GM12878 (cell line): ENCODE data around the gene WBP4. TPM values are rescaled to one million over a fixed set of nuclear protein-coding genes. Genes with fewer than 3 reads are reported as not detected.

Experiments
- ATAC-seq: fragments of 200-7000 bp; cut with Tn5 transposase; 3 replicates; pipeline ENCODE4 v1.9.1; 2020; ENCODE audit warnings: mild to moderate bottlenecking, moderate library complexity
- BruUV-seq: library from RNA; stranded (reverse); fragments of 400-500 nt; replicated peaks from 2 replicates; lab custom pipeline; 2021; lab: Mats Ljungman, UMichigan
- CTCF ChIA-PET: fragments of 300-600 bp; sonication (Branson Sonifier 250); formaldehyde crosslinking; extraction: SDS; loops from one replicate; lab custom pipeline; 2021; ENCODE audit warnings: inconsistent platforms; lab: Yijun Ruan, JAX
- POLR2A ChIA-PET: fragments of 350-600 bp; formaldehyde crosslinking; extraction: SDS; loops from one replicate; lab custom pipeline; 2021; ENCODE audit warnings: inconsistent platforms; lab: Charles Lee
- RAD21 ChIA-PET: fragments of 300-600 bp; sonication (Branson Sonifier 250); formaldehyde crosslinking; loops from one replicate; lab custom pipeline; 2023; ENCODE audit warnings: antibody characterized with exemption; ENCODE audit not compliant: unreplicated experiment; lab: Charles Lee
- SMC1A ChIA-PET: fragments of 300-600 bp; sonication (Branson Sonifier 250); formaldehyde crosslinking; loops from one replicate; lab custom pipeline; 2023; ENCODE audit not compliant: unreplicated experiment, uncharacterized antibody; lab: Charles Lee
- DNase-seq: peaks from one replicate; pipeline ENCODE4 v3.0.0-alpha.2; 2011; ENCODE audit warnings: low read depth, low spot score
- FAIRE-seq: peaks from 3 replicates; lab custom pipeline; 2011; peaks lifted over from hg19 to GRCh38; lab: Jason Lieb, UNC
- H2AFZ ChIP-seq: 2 replicates; pipeline ENCODE4 v1.6.0; 2011; ENCODE audit warnings: low read depth, low read length, control low read depth; ENCODE audit not compliant: control insufficient read depth
- H3K27ac ChIP-seq: 2 replicates; pipeline ENCODE4 v1.5.1; 2011; ENCODE audit warnings: control low read depth; ENCODE audit not compliant: control insufficient read depth, insufficient read depth
- H3K27me3 ChIP-seq, 2 experiments: replicated peaks in 1 of 2; 2 replicates each; pipeline versions ENCODE4 v1.6.0 to v1.6.1; 2011; ENCODE audit warnings: low read length in 1 of 2; ENCODE audit not compliant: control insufficient read depth in 2 of 2, insufficient read depth in 2 of 2
- H3K36me3 ChIP-seq, 2 experiments: 2 replicates each; pipeline ENCODE4 v1.5.1; 2011; ENCODE audit warnings: low read length in 1 of 2; ENCODE audit not compliant: control insufficient read depth in 2 of 2, insufficient read depth in 2 of 2
- H3K4me1 ChIP-seq: 2 replicates; pipeline ENCODE4 v1.6.1; 2011; ENCODE audit warnings: mild to moderate bottlenecking, low read length, moderate library complexity, mixed read lengths; ENCODE audit not compliant: control insufficient read depth, insufficient read depth
- H3K4me2 ChIP-seq: 2 replicates; pipeline ENCODE4 v1.6.0; 2011; ENCODE audit warnings: control low read depth; ENCODE audit not compliant: control insufficient read depth, insufficient read depth
- H3K4me3 ChIP-seq: fragments of 200-600 bp; sonication (generic); 2 replicates; pipeline ENCODE4 v1.5.1; 2016
- H3K79me2 ChIP-seq: 2 replicates; pipeline ENCODE4 v1.6.0; 2011; ENCODE audit warnings: low read length; ENCODE audit not compliant: control insufficient read depth, insufficient read depth
- H3K9ac ChIP-seq: 2 replicates; pipeline ENCODE4 v1.8.0; 2011; ENCODE audit warnings: low read length, control low read depth, mixed read lengths; ENCODE audit not compliant: control insufficient read depth, insufficient read depth
- H3K9me3 ChIP-seq: replicated peaks from 3 replicates; pipeline ENCODE4 v1.5.1; 2011; ENCODE audit warnings: mild to moderate bottlenecking, low read length; ENCODE audit not compliant: control insufficient read depth, insufficient read depth
- H4K20me1 ChIP-seq: 2 replicates; pipeline ENCODE4 v1.6.0; 2011; ENCODE audit not compliant: control insufficient read depth, insufficient read depth
- BHLHE40 ChIP-seq, 2 experiments: fragments of 450-650 bp in 1 of 2; IDR thresholded peaks; 2 replicates each; pipeline ENCODE4 v1.6.1; 2011 to 2017; ENCODE audit warnings: low read depth in 2 of 2, borderline replicate concordance in 1 of 2, improper control_type of control experiment in 1 of 2, low read length in 1 of 2, mild to moderate bottlenecking in 1 of 2
- BMI1 ChIP-seq: fragments of 450-650 bp; IDR thresholded peaks from 2 replicates; pipeline ENCODE4 v1.6.1; 2016; ENCODE audit warnings: mild to moderate bottlenecking, moderate library complexity, borderline replicate concordance
- JUNB ChIP-seq: IDR thresholded peaks from 2 replicates; pipeline ENCODE4 v1.6.1; 2016; ENCODE audit warnings: antibody characterized with exemption, mild to moderate bottlenecking
- KAT2A ChIP-seq: conservative IDR thresholded peaks from 2 replicates; pipeline ENCODE4 v1.6.1; 2011; ENCODE audit warnings: low read depth, low read length; ENCODE audit not compliant: control insufficient read depth
- MXI1 ChIP-seq: fragments of 150-350 bp; IDR thresholded peaks from 2 replicates; pipeline ENCODE4 v1.6.1; 2011; ENCODE audit warnings: low read depth, mild to moderate bottlenecking, inconsistent platforms, low read length, improper control_type of control experiment
- POU2F2 ChIP-seq: IDR thresholded peaks from 3 replicates; pipeline ENCODE4 v1.6.1; 2011; ENCODE audit warnings: low read depth, mild to moderate bottlenecking, low read length, borderline replicate concordance
- SIX5 ChIP-seq: IDR thresholded peaks from 2 replicates; pipeline ENCODE4 v1.6.1; 2011; ENCODE audit warnings: mild to moderate bottlenecking, low read depth, low read length, moderate library complexity; ENCODE audit not compliant: severe bottlenecking
- SPI1 ChIP-seq: IDR thresholded peaks from 2 replicates; pipeline ENCODE4 v1.6.1; 2011; ENCODE audit warnings: low read depth, mild to moderate bottlenecking, low read length, moderate library complexity, borderline replicate concordance; ENCODE audit not compliant: insufficient read depth
- SREBF1 ChIP-seq: IDR thresholded peaks from 2 replicates; pipeline ENCODE4 v1.6.1; 2012; ENCODE audit warnings: mild to moderate bottlenecking, low read length
- WGBS: methylation state at CpG from one replicate; pipeline ENCODE4 v1.1.6; 2016; ENCODE audit warnings: low lambda C conversion rate; ENCODE audit not compliant: insufficient replicate concordance, insufficient coverage; ENCODE audit errors: missing lambda C conversion rate; 5-methylcytosine and 5-hydroxymethylcytosine counted together
- in situ Hi-C: fragments of 300-500 bp; cut with MboI; formaldehyde crosslinking; loops from 9 replicates; pipeline ENCODE4 v1.14.3; 2018; ENCODE audit warnings: mixed read lengths
- intact Hi-C: fragments of 100-400 bp; cut with micrococcal nuclease; formaldehyde crosslinking; loops from one replicate; pipeline ENCODE4 v1.14.2; 2022; ENCODE audit not compliant: unreplicated experiment
- polyA plus RNA-seq, 11 experiments: library from polyadenylated mRNA; depleted of rRNA in 4 of 11; unstranded in 6 of 11; stranded (reverse) in 5 of 11; fragments of >200 nt; fragmentation: Nextera tagmentation in 4 of 11; fragmentation: Illumina TruSeq in 1 of 11; extraction: Ambion mirVana in 4 of 11; extraction: Trizol in 1 of 11; gene quantifications; 1 replicate in 1 of 11; 2 replicates in 10 of 11; pipeline versions ENCODE4 v1.2.1 to v1.2.3, GENCODE V29; 2011 to 2016; ENCODE audit warnings: inconsistent platforms in 2 of 11, missing spikeins in 2 of 11, low read depth in 1 of 11
- total RNA-seq, 4 experiments: library from RNA; depleted of rRNA in 3 of 4; stranded (reverse); fragments of >200 nt in 3 of 4; fragmentation: Illumina TruSeq in 1 of 4; extraction: Trizol in 1 of 4; gene quantifications; 2 replicates each; pipeline versions ENCODE4 v1.2.1 to v1.2.3, GENCODE V29; 2013 to 2021
- TF ChIP-seq, protein P1 (sequence below): fragments of 450-650 bp; IDR thresholded peaks from 2 replicates; pipeline ENCODE4 v1.6.1; 2018; ENCODE audit warnings: borderline replicate concordance, mild to moderate bottlenecking; ENCODE audit not compliant: partially characterized antibody
- TF ChIP-seq, protein P2 (sequence below): IDR thresholded peaks from 2 replicates; pipeline ENCODE4 v1.6.1; 2011; ENCODE audit warnings: borderline replicate concordance, low read depth, mild to moderate bottlenecking, moderate library complexity, mixed read lengths, low read length; ENCODE audit not compliant: insufficient read depth; ENCODE audit errors: extremely low read length
- TF ChIP-seq, protein P3 (sequence below): fragments of 450-650 bp; IDR thresholded peaks from 2 replicates; pipeline ENCODE4 v1.6.1; 2016; ENCODE audit warnings: mild to moderate bottlenecking

WBP4 gene
- total and polyA plus RNA-seq, 10 of the 15 experiments (the other 5 are each of a cell fraction or from before 2014, with no cell fraction given): 7.4 to 21.6 (median 14.2) TPM

DNA sequence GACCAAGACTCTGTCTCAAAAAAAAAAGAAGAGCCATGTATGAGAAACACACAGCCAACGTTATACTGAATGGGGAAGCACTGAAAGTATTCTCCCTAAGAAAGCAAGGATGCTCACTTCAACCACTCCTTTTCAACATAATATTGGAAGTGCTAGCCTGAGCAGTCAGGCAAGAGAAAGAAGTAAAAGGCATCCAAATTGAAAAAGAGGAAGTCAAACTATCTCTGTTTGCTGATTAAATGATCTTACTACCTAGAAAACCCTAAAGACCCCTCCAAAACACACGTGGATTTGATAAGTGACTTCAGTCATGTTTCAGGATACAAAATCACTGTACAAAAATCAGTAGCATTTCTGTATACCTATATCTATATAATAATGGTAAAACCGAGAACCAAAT, 16.2 kb downstream of the WBP4 start:
- TF ChIP-seq JUNB: no peak
- peak; percentile 30; the same call in 1 of the 2 replicates for TF ChIP-seq SPI1
- in situ Hi-C loops: no loop called here
- 78% methylated on average over 3 of the region's 3 CpGs for WGBS

DNA sequence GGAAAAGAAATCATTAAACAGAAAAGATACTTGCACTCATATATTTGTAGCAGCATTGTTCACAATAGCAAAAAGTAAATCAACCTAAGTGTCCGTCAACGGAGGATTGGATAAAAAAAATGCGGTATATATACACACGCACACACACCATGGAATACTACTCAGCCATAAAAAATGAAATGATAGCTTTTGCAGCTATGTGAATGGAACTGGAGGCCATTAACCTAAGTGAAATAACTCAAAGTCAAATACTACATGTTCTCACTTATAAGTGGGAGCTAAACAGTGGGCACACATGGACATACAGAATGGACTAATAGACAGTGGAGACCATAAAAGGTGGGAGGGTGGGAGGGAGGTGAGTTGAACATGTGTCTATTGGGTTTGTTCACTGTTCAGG, 18.4 kb downstream of the WBP4 start:
- ATAC-seq (no peak), DNase-seq (no peak), FAIRE-seq (no peak)
- H3K36me3 ChIP-seq: peaks cover 0 to 18% of the 10 kb centered on the region in 2 experiments; a peak in 2 of 4 replicates
- intact Hi-C loops (no loop called here), in situ Hi-C loops (no loop called here)
- no peaks in the 10 kb centered on the region for H3K79me2 ChIP-seq
- H3K4me3 ChIP-seq: no peak overlapping the region
- RAD21 ChIA-PET: no interaction called here
- no peak overlapping the region for H2AFZ ChIP-seq
- no peaks in the 10 kb centered on the region for H3K4me1 ChIP-seq
- WGBS: 98% methylated on average over 4 of the region's 4 CpGs
- no peaks in the 10 kb centered on the region for H3K27me3 ChIP-seq
- POLR2A ChIA-PET: no interaction called here
- no peak overlapping the region for H3K9ac ChIP-seq
- CTCF ChIA-PET: interaction anchor here (2.0 kb wide), 1 partner anchor 143 kb away, joined by 7 read pairs; no protein-coding TSS in a partner anchor
- SMC1A ChIA-PET: no interaction called here
- BruUV-seq: no TSS peak
- H3K9me3 ChIP-seq: no peaks in the 10 kb centered on the region
- H4K20me1 ChIP-seq: no peaks in the 10 kb centered on the region
- no peak overlapping the region for H3K27ac ChIP-seq
- H3K4me2 ChIP-seq: no peak overlapping the region
- TF ChIP-seq, protein P1, sequence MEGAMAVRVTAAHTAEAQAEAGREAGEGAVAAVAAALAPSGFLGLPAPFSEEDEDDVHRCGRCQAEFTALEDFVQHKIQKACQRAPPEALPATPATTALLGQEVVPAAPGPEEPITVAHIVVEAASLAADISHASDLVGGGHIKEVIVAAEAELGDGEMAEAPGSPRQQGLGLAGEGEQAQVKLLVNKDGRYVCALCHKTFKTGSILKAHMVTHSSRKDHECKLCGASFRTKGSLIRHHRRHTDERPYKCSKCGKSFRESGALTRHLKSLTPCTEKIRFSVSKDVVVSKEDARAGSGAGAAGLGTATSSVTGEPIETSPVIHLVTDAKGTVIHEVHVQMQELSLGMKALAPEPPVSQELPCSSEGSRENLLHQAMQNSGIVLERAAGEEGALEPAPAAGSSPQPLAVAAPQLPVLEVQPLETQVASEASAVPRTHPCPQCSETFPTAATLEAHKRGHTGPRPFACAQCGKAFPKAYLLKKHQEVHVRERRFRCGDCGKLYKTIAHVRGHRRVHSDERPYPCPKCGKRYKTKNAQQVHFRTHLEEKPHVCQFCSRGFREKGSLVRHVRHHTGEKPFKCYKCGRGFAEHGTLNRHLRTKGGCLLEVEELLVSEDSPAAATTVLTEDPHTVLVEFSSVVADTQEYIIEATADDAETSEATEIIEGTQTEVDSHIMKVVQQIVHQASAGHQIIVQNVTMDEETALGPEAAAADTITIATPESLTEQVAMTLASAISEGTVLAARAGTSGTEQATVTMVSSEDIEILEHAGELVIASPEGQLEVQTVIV: no peak
- no peak for TF ChIP-seq MXI1
- no peak for TF ChIP-seq SREBF1
- no peak for TF ChIP-seq BHLHE40 (IDR thresholded peaks at IDR 0.05; ENCODE audit: borderline replicate concordance in 1 of 2, low read depth in 2 of 2, low read length in 1 of 2)
- TF ChIP-seq KAT2A: no peak
- TF ChIP-seq, protein P2, sequence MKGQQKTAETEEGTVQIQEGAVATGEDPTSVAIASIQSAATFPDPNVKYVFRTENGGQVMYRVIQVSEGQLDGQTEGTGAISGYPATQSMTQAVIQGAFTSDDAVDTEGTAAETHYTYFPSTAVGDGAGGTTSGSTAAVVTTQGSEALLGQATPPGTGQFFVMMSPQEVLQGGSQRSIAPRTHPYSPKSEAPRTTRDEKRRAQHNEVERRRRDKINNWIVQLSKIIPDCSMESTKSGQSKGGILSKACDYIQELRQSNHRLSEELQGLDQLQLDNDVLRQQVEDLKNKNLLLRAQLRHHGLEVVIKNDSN: no peak
- no peak for TF ChIP-seq POU2F2
- no peak for TF ChIP-seq BMI1
- no peak for TF ChIP-seq SIX5
- TF ChIP-seq, protein P3, sequence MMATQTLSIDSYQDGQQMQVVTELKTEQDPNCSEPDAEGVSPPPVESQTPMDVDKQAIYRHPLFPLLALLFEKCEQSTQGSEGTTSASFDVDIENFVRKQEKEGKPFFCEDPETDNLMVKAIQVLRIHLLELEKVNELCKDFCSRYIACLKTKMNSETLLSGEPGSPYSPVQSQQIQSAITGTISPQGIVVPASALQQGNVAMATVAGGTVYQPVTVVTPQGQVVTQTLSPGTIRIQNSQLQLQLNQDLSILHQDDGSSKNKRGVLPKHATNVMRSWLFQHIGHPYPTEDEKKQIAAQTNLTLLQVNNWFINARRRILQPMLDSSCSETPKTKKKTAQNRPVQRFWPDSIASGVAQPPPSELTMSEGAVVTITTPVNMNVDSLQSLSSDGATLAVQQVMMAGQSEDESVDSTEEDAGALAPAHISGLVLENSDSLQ: no peak

More for the DNA sequence above, 16.2 kb downstream of the WBP4 start:
- RAD21 ChIA-PET: interaction anchor here (0.8 kb wide), 1 partner anchor 154 kb away, joined by 4 read pairs; no protein-coding TSS in a partner anchor
- peaks cover 0 to 18% of the 10 kb centered on the region in 2 experiments; a peak in 3 of 4 replicates for H3K36me3 ChIP-seq
- intact Hi-C loops: no loop called here
- peak; percentile 23 for FAIRE-seq
- no peaks in the 10 kb centered on the region for H3K79me2 ChIP-seq
- H2AFZ ChIP-seq: no peak overlapping the region
- CTCF ChIA-PET: no interaction called here
- no peaks in the 10 kb centered on the region for H3K9me3 ChIP-seq
- no peaks in the 10 kb centered on the region for H3K27me3 ChIP-seq
- no TSS peak for BruUV-seq
- DNase-seq: no peak
- no peaks in the 10 kb centered on the region for H3K4me1 ChIP-seq
- no peaks in the 10 kb centered on the region for H4K20me1 ChIP-seq
- no peak for ATAC-seq
- no peak overlapping the region for H3K4me3 ChIP-seq
- POLR2A ChIA-PET: no interaction called here
- no peak overlapping the region for H3K27ac ChIP-seq
- SMC1A ChIA-PET: interaction anchor here (0.8 kb wide), 1 partner anchor 68 kb away, joined by 3 read pairs; no protein-coding TSS in a partner anchor
- H3K9ac ChIP-seq: no peak overlapping the region
- H3K4me2 ChIP-seq: no peak overlapping the region
